IPS-18c (cell line): ENCODE data around the gene L2HGDH.

Source experiments
- H3K4me3 ChIP-seq: 2 replicates; pipeline ENCODE4 v1.7.0; 2013; ENCODE audit warnings: low read depth, mild to moderate bottlenecking, low read length, moderate library complexity; ENCODE audit not compliant: insufficient read depth
- H3K9me3 ChIP-seq: one replicate; pipeline ENCODE4 v1.6.1; 2013; ENCODE audit warnings: mild to moderate bottlenecking, low read length, moderate library complexity; ENCODE audit not compliant: control insufficient read depth, insufficient read depth

L2HGDH gene

DNA sequence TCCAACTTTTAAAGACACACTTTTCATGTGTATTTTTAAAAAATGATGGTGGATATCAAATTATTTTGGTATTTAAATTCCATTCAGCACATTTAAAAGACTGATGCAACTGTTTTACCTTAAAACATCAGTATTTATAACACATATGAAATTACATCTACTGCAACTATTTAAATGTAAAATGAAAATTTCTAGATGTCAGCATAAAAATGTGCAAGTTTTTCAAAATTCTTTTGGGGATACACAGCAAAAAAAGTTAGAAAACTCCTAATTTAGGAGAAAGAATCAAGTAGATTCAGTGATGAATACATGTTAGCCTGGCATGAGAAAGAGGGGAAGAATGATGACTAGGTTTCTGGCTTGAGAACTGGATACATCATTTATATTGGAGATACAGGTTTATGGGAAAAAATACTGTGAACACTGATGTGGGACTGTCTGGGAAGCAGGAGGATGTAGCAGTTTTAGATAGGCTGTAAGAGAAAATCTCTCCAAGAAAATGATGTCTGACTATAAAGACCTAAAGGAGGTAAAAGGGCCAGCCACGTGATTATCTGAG lies 89.9 kb downstream of the L2HGDH start:
- H3K9me3 ChIP-seq = no peaks in the 10 kb centered on the region
- H3K4me3 ChIP-seq = no peak overlapping the region

DNA sequence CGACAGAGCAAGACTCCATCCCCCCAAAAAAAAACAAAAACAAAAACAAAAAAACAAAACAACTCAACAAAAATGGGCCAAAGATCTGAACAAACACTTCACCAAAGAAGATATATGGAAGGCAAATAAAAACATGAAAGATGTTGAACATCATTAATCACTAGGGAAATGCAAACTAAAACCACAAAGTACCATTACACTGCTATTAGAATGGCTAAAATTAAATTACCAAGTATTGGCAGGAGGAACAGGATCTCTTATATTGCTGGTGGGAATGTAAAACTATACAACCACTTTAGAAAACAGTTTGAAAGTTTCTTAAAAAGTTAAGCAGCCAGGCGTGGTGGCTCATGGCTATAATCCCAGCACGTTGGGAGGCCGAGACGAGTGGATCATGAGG lies 93.5 kb downstream of the L2HGDH start:
- H3K4me3 ChIP-seq = no peak overlapping the region
- no peaks in the 10 kb centered on the region for H3K9me3 ChIP-seq

DNA sequence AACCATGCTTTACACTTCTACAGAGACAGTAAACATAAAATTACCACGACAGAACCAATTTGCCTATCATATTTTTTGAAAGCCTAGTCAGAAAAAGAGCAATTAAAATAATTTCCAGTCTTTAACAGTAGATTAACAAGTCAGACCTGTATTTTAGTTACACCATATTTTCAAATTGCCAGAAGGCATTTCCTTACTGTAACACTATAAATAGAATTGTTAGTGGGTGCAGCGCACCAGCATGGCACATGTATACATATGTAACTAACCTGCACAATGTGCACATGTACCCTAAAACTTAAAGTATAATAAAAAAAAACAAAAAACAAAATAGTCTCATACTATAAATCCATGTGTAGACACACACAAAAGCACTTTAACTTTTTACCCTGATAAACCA lies 96.6 kb downstream of the L2HGDH start:
- no peaks in the 10 kb centered on the region for H3K9me3 ChIP-seq
- no peak overlapping the region for H3K4me3 ChIP-seq

DNA sequence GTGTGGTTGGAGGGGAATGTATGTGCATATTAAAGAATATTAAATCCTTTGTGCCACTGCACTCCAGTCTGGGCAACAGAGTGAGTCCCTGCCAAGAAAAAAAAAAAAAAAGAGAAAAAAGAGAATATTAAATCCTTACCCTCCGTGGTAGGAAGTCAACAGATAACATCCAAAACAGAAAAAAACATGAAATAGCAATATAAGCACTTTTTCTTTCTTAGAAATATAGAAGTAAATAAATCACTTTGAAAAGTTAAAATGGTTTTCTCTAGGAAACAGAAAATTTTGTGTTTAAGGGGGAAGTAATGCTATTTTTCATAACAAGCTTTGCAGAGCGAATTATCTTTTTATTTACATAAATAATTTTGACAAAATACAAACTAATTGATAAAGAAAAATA lies 98.2 kb downstream of the L2HGDH start:
- H3K9me3 ChIP-seq = no peaks in the 10 kb centered on the region
- no peak overlapping the region for H3K4me3 ChIP-seq

GRCh38 chr14:50212726-50213125 lies 99.3 kb downstream of the L2HGDH start:
- Histone ChIP-seq H3K9me3 (no peaks in the 10 kb centered on the region), H3K4me3 (no peak overlapping the region)

- Histone ChIP-seq H3K4me3 (no peak overlapping the region), H3K9me3 (no peaks in the 10 kb centered on the region)
Observed at GRCh38 chr14:50210074-50210473, 102.0 kb downstream of the L2HGDH start.

DNA sequence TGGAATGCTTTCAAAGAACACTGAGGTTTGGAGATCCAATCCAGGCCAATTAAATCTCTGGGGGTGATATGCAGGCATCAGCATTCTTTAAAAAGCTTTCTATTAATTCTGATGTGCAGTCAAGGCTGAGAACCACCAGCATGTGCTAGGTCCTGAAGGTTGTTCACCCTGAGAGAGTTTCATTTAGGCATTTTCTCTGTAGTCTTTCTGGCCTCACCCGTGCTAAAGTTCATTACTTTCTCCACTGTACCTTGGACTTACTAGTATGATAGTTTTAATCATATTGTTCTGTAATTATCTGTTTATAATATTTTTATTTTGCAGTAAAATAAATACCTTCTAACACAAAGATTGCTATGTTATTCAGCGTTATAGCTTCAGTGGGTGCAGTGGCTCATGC lies 113.5 kb downstream of the L2HGDH start:
- Histone ChIP-seq H3K9me3 (no peaks in the 10 kb centered on the region), H3K4me3 (no peak overlapping the region)

- Histone ChIP-seq H3K4me3 (no peak overlapping the region), H3K9me3 (no peaks in the 10 kb centered on the region)
Observed at GRCh38 chr14:50191499-50191898, 120.5 kb downstream of the L2HGDH start.
